Gastrocnemius medialis (tissue), 4 donors: ENCODE data around the gene WIPF3.

Experiments
- CTCF ChIP-seq, 5 experiments: fragments of 450-650 bp in 3 of 5; fragments of 200-600 bp in 2 of 5; sonication (generic) in 2 of 5; IDR thresholded peaks in 4 of 5; conservative IDR thresholded peaks in 1 of 5; 1 replicate in 4 of 5; 2 replicates in 1 of 5; pipeline ENCODE4 v1.5.1; 2016 to 2019; ENCODE audit warnings: antibody characterized with exemption in 5 of 5, mild to moderate bottlenecking in 3 of 5, moderate library complexity in 3 of 5
- POLR2A ChIP-seq, 2 donors: fragments of 450-650 bp; IDR thresholded peaks; one replicate each; pipeline ENCODE4 v1.6.1; 2017; ENCODE audit warnings: antibody characterized with exemption in 2 of 2, mild to moderate bottlenecking in 2 of 2, moderate library complexity in 2 of 2

DNA sequence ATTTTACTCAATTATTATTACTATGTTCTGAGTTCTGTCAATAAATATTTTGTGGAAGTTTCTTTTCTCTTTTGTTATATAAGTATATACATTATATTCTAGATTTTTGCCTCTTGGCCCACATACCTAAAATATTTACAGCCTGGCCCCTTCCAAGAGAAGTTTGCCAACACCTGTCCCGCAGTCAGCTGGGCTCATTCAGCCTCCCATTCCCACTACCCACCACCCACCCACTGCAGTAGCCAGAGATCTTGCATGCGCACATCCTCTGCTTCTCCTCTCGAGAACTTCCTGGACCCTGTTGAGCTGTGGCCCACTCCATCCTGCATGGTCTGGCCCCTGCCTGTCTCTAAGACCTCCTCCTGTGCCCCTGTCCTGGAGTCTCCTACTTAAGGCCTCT is 33.6 kb downstream of the WIPF3 start:
- TF ChIP-seq CTCF (IDR thresholded peaks at IDR 0.05 in 4 of 5, conservative IDR thresholded peaks at IDR 0.05 in 1 of 5) (no peak), POLR2A (IDR thresholded peaks at IDR 0.05) (no peak)
